HCT116 (cell line): Measurements from ENCODE around the gene SLIT1. TPM values are rescaled to one million over a fixed set of nuclear protein-coding genes. Genes with fewer than 3 reads are reported as not detected.

Source experiments
- ATAC-seq: fragments of 200-7000 bp; cut with Tn5 transposase; 2 replicates; pipeline ENCODE4 v1.9.1; 2020; ENCODE audit warnings: mild to moderate bottlenecking, moderate library complexity
- BruUV-seq: library from RNA; stranded (reverse); fragments of 400-500 nt; replicated peaks from 2 replicates; lab custom pipeline; 2021; lab: Mats Ljungman, UMichigan
- CTCF ChIA-PET: fragments of 300-600 bp; sonication (Branson Sonifier 250); formaldehyde crosslinking; loops from one replicate; lab custom pipeline; 2021; ENCODE audit warnings: antibody characterized with exemption; lab: Charles Lee
- POLR2A ChIA-PET: fragments of 300-600, 350-600 bp; sonication (Branson Sonifier 250); formaldehyde crosslinking; loops from one replicate; lab custom pipeline; 2021; ENCODE audit warnings: antibody characterized with exemption; lab: Charles Lee
- RAD21 ChIA-PET, 2 experiments: fragments of 300-600 bp; sonication (Branson Sonifier 250); formaldehyde crosslinking; loops; one replicate each; lab custom pipeline; 2023; ENCODE audit warnings: low total read pairs in 2 of 2; ENCODE audit not compliant: uncharacterized antibody in 2 of 2, unreplicated experiment in 2 of 2, low non-redundant PET in 1 of 2; lab: Charles Lee
- DNase-seq: peaks from one replicate; pipeline ENCODE4 v3.0.0-alpha.2; 2010; ENCODE audit warnings: low read depth, low spot score
- H2AFZ ChIP-seq: fragments of 200-600 bp; shearing (Covaris generic), sonication (generic); 2 replicates; pipeline ENCODE4 v1.6.1; 2017; ENCODE audit warnings: low read depth, mixed run types, mixed read lengths, antibody characterized with exemption, low read length; ENCODE audit not compliant: poor library complexity, severe bottlenecking
- H3K27ac ChIP-seq: 2 replicates; pipeline ENCODE4 v1.5.1; 2012; ENCODE audit warnings: low read depth, low read length
- H3K27me3 ChIP-seq: fragments of 200-600 bp; sonication (generic); 2 replicates; pipeline ENCODE4 v1.6.1; 2016; ENCODE audit warnings: mixed run types, low read length, mixed read lengths; ENCODE audit not compliant: insufficient read depth
- H3K36me3 ChIP-seq, 2 experiments: fragments of 200-500 bp in 1 of 2; fragments of 200-600 bp in 1 of 2; sonication (Bioruptor generic) in 1 of 2; sonication (generic) in 1 of 2; 2 replicates each; pipeline versions ENCODE4 v1.5.1 to v1.6.1; 2014 to 2016; ENCODE audit warnings: low read length in 2 of 2, inconsistent platforms in 1 of 2, mixed read lengths in 1 of 2, mixed run types in 1 of 2; ENCODE audit not compliant: insufficient read depth in 2 of 2, control insufficient read depth in 1 of 2
- H3K4me1 ChIP-seq, 2 experiments: fragments of 200-600 bp in 1 of 2; sonication (generic) in 1 of 2; 2 replicates each; pipeline versions ENCODE4 v1.5.1 to v1.6.1; 2012 to 2017; ENCODE audit warnings: low read length in 2 of 2, inconsistent platforms in 1 of 2, mild to moderate bottlenecking in 1 of 2, mixed read lengths in 1 of 2, mixed run types in 1 of 2, moderate library complexity in 1 of 2; ENCODE audit not compliant: insufficient read depth in 2 of 2, control insufficient read depth in 1 of 2
- H3K4me2 ChIP-seq: fragments of 200-600 bp; sonication (generic); 2 replicates; pipeline ENCODE4 v1.6.1; 2017; ENCODE audit warnings: mixed run types, low read length, mixed read lengths
- H3K4me3 ChIP-seq, 2 experiments: fragments of 200-600 bp in 1 of 2; sonication (generic) in 1 of 2; replicated peaks in 1 of 2; 2 replicates each; pipeline ENCODE4 v1.5.1; 2011 to 2016; ENCODE audit warnings: low read length in 2 of 2, control low read depth in 1 of 2, low read depth in 1 of 2, mild to moderate bottlenecking in 1 of 2, mixed read lengths in 1 of 2, mixed run types in 1 of 2
- H3K79me2 ChIP-seq: fragments of 200-600 bp; sonication (generic); 2 replicates; pipeline ENCODE4 v1.6.1; 2017; ENCODE audit warnings: mild to moderate bottlenecking, mixed run types, low read length, moderate library complexity, mixed read lengths; ENCODE audit not compliant: insufficient read depth
- H3K9ac ChIP-seq: fragments of 200-600 bp; sonication (generic); 2 replicates; pipeline ENCODE4 v1.6.1; 2016; ENCODE audit warnings: low read length, mixed read lengths
- H3K9me2 ChIP-seq: fragments of 200-600 bp; sonication (generic), shearing (Covaris generic); 2 replicates; pipeline ENCODE4 v1.6.1; 2017; ENCODE audit warnings: mixed run types, mild to moderate bottlenecking, moderate library complexity; ENCODE audit not compliant: insufficient read depth
- H3K9me3 ChIP-seq, 2 experiments: fragments of 200-500 bp in 1 of 2; fragments of 200-600 bp in 1 of 2; sonication (Bioruptor generic) in 1 of 2; sonication (generic) in 1 of 2; 2 replicates each; pipeline ENCODE4 v1.6.1; 2014 to 2017; ENCODE audit warnings: low read length in 2 of 2, mixed read lengths in 2 of 2, inconsistent platforms in 1 of 2, low read depth in 1 of 2, mild to moderate bottlenecking in 1 of 2, mixed run types in 1 of 2, moderate library complexity in 1 of 2; ENCODE audit not compliant: control insufficient read depth in 1 of 2, insufficient read depth in 1 of 2
- H4K20me1 ChIP-seq: fragments of 200-600 bp; sonication (generic), shearing (Covaris generic); 2 replicates; pipeline ENCODE4 v1.6.1; 2017; ENCODE audit warnings: mixed run types, mild to moderate bottlenecking, moderate library complexity; ENCODE audit not compliant: insufficient read depth
- CBX3 ChIP-seq: IDR thresholded peaks from 2 replicates; pipeline ENCODE4 v1.6.1; 2012; ENCODE audit warnings: low read depth
- CEBPB ChIP-seq: IDR thresholded peaks from 2 replicates; pipeline ENCODE4 v1.6.1; 2012; ENCODE audit warnings: low read depth
- CTCF ChIP-seq, 3 experiments: fragments of 200-600 bp in 1 of 3; sonication (generic) in 1 of 3; IDR thresholded peaks in 2 of 3; conservative IDR thresholded peaks in 1 of 3; 2 replicates each; pipeline ENCODE4 v1.5.1; 2012 to 2017; ENCODE audit warnings: low read depth in 2 of 3, low read length in 2 of 3, antibody characterized with exemption in 1 of 3, borderline replicate concordance in 1 of 3, control low read depth in 1 of 3, mild to moderate bottlenecking in 1 of 3, mixed read lengths in 1 of 3, mixed run types in 1 of 3, moderate library complexity in 1 of 3; ENCODE audit not compliant: insufficient read depth in 1 of 3
- ELF1 ChIP-seq: IDR thresholded peaks from 2 replicates; pipeline ENCODE4 v1.6.1; 2012; ENCODE audit warnings: low read depth, borderline replicate concordance
- EZH2 ChIP-seq: fragments of 200-600 bp; sonication (generic); IDR thresholded peaks from 2 replicates; pipeline ENCODE4 v1.6.1; 2017; ENCODE audit warnings: antibody characterized with exemption, mixed run types
- FOSL1 ChIP-seq: IDR thresholded peaks from 2 replicates; pipeline ENCODE4 v1.6.1; 2012; ENCODE audit warnings: low read depth
- POLR2A ChIP-seq: IDR thresholded peaks from 2 replicates; pipeline ENCODE4 v1.7.0; 2011; ENCODE audit warnings: borderline replicate concordance; ENCODE audit not compliant: insufficient read depth, insufficient read length; ENCODE audit errors: extremely low read depth
- SP1 ChIP-seq: IDR thresholded peaks from 2 replicates; pipeline ENCODE4 v1.6.1; 2012; ENCODE audit warnings: low read depth
- SRF ChIP-seq: IDR thresholded peaks from 2 replicates; pipeline ENCODE4 v1.6.1; 2012; ENCODE audit warnings: low read depth
- YY1 ChIP-seq: IDR thresholded peaks from 2 replicates; pipeline ENCODE4 v1.6.1; 2011; ENCODE audit warnings: low read length, low read depth, moderate library complexity, mild to moderate bottlenecking; ENCODE audit not compliant: insufficient replicate concordance; ENCODE audit errors: extremely low read depth
- ZNF274 ChIP-seq: fragments of 200-500 bp; sonication (Bioruptor generic); IDR thresholded peaks from 2 replicates; pipeline ENCODE4 v1.6.1; 2014; ENCODE audit warnings: mild to moderate bottlenecking, low read depth, low read length, inconsistent platforms
- intact Hi-C: fragments of 100-400 bp; cut with micrococcal nuclease; formaldehyde crosslinking; loops from 2 replicates; pipeline ENCODE4 v1.10.0; 2022
- total RNA-seq: library from RNA; stranded (reverse); gene quantifications from one replicate; pipeline ENCODE4 v1.2.1, GENCODE V29; 2021; ENCODE audit not compliant: unreplicated experiment
- TF ChIP-seq, protein P1 (sequence below): IDR thresholded peaks from 2 replicates; pipeline ENCODE4 v1.6.1; 2012

SLIT1 gene
- total RNA-seq, 1 experiment from 2014 or later = 0.42 TPM

DNA sequence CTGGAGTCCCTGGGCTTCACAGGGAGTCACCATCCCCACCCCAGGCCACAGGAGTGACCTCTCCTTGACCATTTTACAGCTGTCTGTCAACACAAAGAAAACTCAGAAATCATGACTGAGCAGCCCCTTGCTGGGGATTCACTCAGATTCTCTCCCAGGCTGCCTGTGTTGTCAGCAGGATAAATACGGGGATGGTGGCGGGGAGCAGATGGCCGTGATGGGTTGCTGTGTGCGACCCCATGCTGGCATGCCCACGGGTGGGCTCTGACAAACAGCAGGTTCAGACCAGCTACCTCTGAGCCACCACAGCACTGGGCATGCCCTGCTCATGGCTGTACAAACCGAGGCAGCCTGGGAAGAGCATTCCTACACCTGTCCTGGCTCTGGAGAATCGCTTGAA lies 136.1 kb downstream of the SLIT1 start:
- TF ChIP-seq YY1 (no peak), ELF1 (no peak), FOSL1 (no peak), SRF (no peak), CTCF (IDR thresholded peaks at IDR 0.05 in 2 of 3, conservative IDR thresholded peaks at IDR 0.05 in 1 of 3; ENCODE audit: borderline replicate concordance in 1 of 3, insufficient read depth in 1 of 3, low read depth in 2 of 3, low read length in 2 of 3) (no peak), ZNF274 (no peak), CBX3 (no peak), EZH2 (no peak), POLR2A (no peak), SP1 (no peak), CEBPB (no peak)
- TF ChIP-seq, protein P1, sequence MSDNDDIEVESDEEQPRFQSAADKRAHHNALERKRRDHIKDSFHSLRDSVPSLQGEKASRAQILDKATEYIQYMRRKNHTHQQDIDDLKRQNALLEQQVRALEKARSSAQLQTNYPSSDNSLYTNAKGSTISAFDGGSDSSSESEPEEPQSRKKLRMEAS = no peak
- Histone ChIP-seq H3K79me2 (no peaks in the 10 kb centered on the region), H3K36me3 (no peaks in the 10 kb centered on the region), H4K20me1 (no peaks in the 10 kb centered on the region), H3K27me3 (peaks cover 7% of the 10 kb centered on the region; the same call in 1 of the 2 replicates), H2AFZ (no peak overlapping the region), H3K9ac (no peak overlapping the region), H3K4me1 (no peaks in the 10 kb centered on the region), H3K4me3 (no peak overlapping the region), H3K4me2 (no peak overlapping the region), H3K27ac (no peak overlapping the region), H3K9me3 (no peaks in the 10 kb centered on the region), H3K9me2 (no peaks in the 10 kb centered on the region)
- BruUV-seq = no TSS peak
- DNase-seq = no peak
- ChIA-PET CTCF (interaction anchor here (1.1 to 1.7 kb wide), 3 partner anchors 12 to 24 kb away, joined by 4 to 6 read pairs (median 4); no protein-coding TSS in a partner anchor), POLR2A (no interaction called here), RAD21 (no interaction called here)
- intact Hi-C loops = no loop called here
- ATAC-seq = no peak
